Lower leg skin (tissue), 3 donors: ENCODE measurements around the gene LRIT1.

Experiments used
- CTCF ChIP-seq, 3 donors: fragments of 450-650 bp; IDR thresholded peaks; one replicate each; pipeline ENCODE4 v1.5.1; 2016; ENCODE audit warnings: antibody characterized with exemption in 3 of 3, mild to moderate bottlenecking in 3 of 3, moderate library complexity in 2 of 3
- POLR2A ChIP-seq, 2 donors: fragments of 450-650 bp; IDR thresholded peaks; one replicate each; pipeline ENCODE4 v1.6.1; 2016 to 2017; ENCODE audit warnings: antibody characterized with exemption in 2 of 2, mild to moderate bottlenecking in 1 of 2, moderate library complexity in 1 of 2

GRCh38 chr10:84221916-84222315 is 19.4 kb downstream of the LRIT1 start:
- TF ChIP-seq CTCF (IDR thresholded peaks at IDR 0.05) (no peak), POLR2A (IDR thresholded peaks at IDR 0.05) (no peak)
